ENCODE data around the gene CCDC180.

CCDC180 gene

GRCh38 chr9:97322105-97322504 lies 14.6 kb downstream of the CCDC180 start:
- TF ChIP-seq, protein P1, sequence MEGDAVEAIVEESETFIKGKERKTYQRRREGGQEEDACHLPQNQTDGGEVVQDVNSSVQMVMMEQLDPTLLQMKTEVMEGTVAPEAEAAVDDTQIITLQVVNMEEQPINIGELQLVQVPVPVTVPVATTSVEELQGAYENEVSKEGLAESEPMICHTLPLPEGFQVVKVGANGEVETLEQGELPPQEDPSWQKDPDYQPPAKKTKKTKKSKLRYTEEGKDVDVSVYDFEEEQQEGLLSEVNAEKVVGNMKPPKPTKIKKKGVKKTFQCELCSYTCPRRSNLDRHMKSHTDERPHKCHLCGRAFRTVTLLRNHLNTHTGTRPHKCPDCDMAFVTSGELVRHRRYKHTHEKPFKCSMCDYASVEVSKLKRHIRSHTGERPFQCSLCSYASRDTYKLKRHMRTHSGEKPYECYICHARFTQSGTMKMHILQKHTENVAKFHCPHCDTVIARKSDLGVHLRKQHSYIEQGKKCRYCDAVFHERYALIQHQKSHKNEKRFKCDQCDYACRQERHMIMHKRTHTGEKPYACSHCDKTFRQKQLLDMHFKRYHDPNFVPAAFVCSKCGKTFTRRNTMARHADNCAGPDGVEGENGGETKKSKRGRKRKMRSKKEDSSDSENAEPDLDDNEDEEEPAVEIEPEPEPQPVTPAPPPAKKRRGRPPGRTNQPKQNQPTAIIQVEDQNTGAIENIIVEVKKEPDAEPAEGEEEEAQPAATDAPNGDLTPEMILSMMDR (IDR thresholded peaks at IDR 0.05; ENCODE audit: insufficient read depth, low read length): no peak
- TF ChIP-seq GABPA (IDR thresholded peaks at IDR 0.05; ENCODE audit: low read depth) (no peak), POLR2AphosphoS5 (IDR thresholded peaks at IDR 0.05; ENCODE audit: low read depth) (no peak), SPI1 (IDR thresholded peaks at IDR 0.05; ENCODE audit: borderline replicate concordance, low read depth) (no peak)
- TF ChIP-seq, protein P2, sequence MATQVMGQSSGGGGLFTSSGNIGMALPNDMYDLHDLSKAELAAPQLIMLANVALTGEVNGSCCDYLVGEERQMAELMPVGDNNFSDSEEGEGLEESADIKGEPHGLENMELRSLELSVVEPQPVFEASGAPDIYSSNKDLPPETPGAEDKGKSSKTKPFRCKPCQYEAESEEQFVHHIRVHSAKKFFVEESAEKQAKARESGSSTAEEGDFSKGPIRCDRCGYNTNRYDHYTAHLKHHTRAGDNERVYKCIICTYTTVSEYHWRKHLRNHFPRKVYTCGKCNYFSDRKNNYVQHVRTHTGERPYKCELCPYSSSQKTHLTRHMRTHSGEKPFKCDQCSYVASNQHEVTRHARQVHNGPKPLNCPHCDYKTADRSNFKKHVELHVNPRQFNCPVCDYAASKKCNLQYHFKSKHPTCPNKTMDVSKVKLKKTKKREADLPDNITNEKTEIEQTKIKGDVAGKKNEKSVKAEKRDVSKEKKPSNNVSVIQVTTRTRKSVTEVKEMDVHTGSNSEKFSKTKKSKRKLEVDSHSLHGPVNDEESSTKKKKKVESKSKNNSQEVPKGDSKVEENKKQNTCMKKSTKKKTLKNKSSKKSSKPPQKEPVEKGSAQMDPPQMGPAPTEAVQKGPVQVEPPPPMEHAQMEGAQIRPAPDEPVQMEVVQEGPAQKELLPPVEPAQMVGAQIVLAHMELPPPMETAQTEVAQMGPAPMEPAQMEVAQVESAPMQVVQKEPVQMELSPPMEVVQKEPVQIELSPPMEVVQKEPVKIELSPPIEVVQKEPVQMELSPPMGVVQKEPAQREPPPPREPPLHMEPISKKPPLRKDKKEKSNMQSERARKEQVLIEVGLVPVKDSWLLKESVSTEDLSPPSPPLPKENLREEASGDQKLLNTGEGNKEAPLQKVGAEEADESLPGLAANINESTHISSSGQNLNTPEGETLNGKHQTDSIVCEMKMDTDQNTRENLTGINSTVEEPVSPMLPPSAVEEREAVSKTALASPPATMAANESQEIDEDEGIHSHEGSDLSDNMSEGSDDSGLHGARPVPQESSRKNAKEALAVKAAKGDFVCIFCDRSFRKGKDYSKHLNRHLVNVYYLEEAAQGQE (IDR thresholded peaks at IDR 0.05; ENCODE audit: insufficient replicate concordance, low read depth): no peak
- H3K4me3 ChIP-seq (replicated peaks; ENCODE audit: insufficient read depth, low read length): no peak overlapping the region
- H3K27ac ChIP-seq (replicated peaks): no peak overlapping the region
- H3K27me3 ChIP-seq (ENCODE audit: insufficient read depth, poor library complexity, severe bottlenecking): no peaks in the 10 kb centered on the region
- no peak for DNase-seq (ENCODE audit: low read depth in 1 of 2, low spot score in 1 of 2)

- TF ChIP-seq SPI1 (IDR thresholded peaks at IDR 0.05; ENCODE audit: borderline replicate concordance, low read depth): no peak
- TF ChIP-seq, protein P2 (IDR thresholded peaks at IDR 0.05; ENCODE audit: insufficient replicate concordance, low read depth): no peak
- TF ChIP-seq, protein P1 (IDR thresholded peaks at IDR 0.05; ENCODE audit: insufficient read depth, low read length): no peak
- no peak for TF ChIP-seq POLR2AphosphoS5 (IDR thresholded peaks at IDR 0.05; ENCODE audit: low read depth)
- TF ChIP-seq GABPA (IDR thresholded peaks at IDR 0.05; ENCODE audit: low read depth): no peak
- H3K27ac ChIP-seq (replicated peaks): no peak overlapping the region
- no peak overlapping the region for H3K4me3 ChIP-seq (replicated peaks; ENCODE audit: insufficient read depth, low read length)
- DNase-seq (ENCODE audit: low read depth in 1 of 2, low spot score in 1 of 2): no peak
- H3K27me3 ChIP-seq (ENCODE audit: insufficient read depth, poor library complexity, severe bottlenecking): no peaks in the 10 kb centered on the region
Measured at GRCh38 chr9:97324954-97325353, 17.5 kb downstream of the CCDC180 start.

DNA sequence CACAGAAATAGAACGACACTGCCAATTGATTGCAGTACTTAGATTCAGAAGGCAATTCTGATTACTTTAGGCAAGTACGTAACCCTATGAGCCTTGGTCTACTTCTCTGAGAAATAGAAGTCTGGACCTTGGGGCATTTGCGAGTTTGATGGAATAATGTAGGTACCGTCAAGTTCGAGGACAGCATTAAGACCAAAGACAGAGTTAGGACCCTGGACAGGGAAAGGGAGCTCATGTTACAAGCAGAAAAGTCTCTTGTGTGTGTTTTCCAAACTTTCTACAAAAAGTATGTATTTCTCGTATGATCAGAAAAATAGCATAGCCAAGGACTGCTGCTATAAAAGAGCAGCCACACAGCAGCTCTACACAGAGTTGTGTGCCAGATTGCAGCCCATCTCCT lies 20.1 kb downstream of the CCDC180 start:
- Histone ChIP-seq H3K27me3 (ENCODE audit: insufficient read depth, poor library complexity, severe bottlenecking) (no peaks in the 10 kb centered on the region), H3K4me3 (replicated peaks; ENCODE audit: insufficient read depth, low read length) (no peak overlapping the region), H3K27ac (replicated peaks) (no peak overlapping the region)
- no peak for DNase-seq (ENCODE audit: low read depth in 1 of 2, low spot score in 1 of 2)
- TF ChIP-seq, protein P2 (IDR thresholded peaks at IDR 0.05; ENCODE audit: insufficient replicate concordance, low read depth): peak; percentile 69
- TF ChIP-seq, protein P1 (IDR thresholded peaks at IDR 0.05; ENCODE audit: insufficient read depth, low read length): no peak
- TF ChIP-seq SPI1 (IDR thresholded peaks at IDR 0.05; ENCODE audit: borderline replicate concordance, low read depth): no peak
